ENCODE measurements around the gene PXMP2. TPM values are rescaled to one million over a fixed set of nuclear protein-coding genes. Genes with fewer than 3 reads are reported as not detected.

Gene PXMP2
- total RNA-seq, 1 experiment from 2014 or later = 17.8 TPM

DNA sequence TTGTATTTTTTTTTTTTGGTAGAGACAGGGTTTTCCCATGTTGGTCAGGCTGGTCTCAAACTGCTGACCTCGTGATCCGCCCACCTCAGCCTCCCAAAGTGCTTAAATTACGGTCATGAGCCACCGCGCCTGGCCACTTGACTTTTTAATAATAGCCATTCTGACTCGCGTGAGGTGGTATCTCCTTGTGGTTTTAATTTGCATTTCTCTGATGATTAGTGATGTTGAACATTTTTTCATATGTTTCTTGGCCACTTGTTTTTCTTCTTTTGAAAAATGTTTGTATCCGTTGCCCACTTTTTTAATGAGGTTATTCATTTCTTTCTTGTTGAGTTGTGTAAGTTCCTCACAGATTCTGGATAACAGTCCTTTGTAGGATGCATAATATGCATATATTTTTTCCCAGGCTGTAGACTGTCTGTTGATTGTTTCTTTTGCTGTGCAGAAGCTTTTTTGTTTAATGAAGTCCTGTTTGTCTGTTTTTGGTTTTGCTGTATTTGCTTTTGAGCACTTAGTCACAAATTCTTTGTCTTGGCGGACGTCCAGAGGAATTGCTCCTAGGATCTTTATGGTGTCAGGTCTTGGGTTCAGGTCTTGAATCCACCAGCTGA is 12.9 kb downstream of the PXMP2 start:
- H3K4me2 ChIP-seq (ENCODE audit: insufficient read depth, insufficient read length, low read length) = no peak overlapping the region
- no peak overlapping the region for H3K23ac ChIP-seq (ENCODE audit: insufficient read length, low read depth, low read length)
- no peaks in the 10 kb centered on the region for H3K9me3 Mint-ChIP-seq

More for the DNA sequence above, 12.9 kb downstream of the PXMP2 start:
- H3K4me1 ChIP-seq (ENCODE audit: insufficient read depth, low read length) = no peaks in the 10 kb centered on the region
- H3K27me3 ChIP-seq (ENCODE audit: insufficient read depth, low read length) = no peaks in the 10 kb centered on the region
- H3K27me3 Mint-ChIP-seq (ENCODE audit: low read depth) = no peaks in the 10 kb centered on the region
- no peak overlapping the region for H2BK12ac ChIP-seq (ENCODE audit: insufficient read length, low read depth, low read length)
- H3K9me3 ChIP-seq (ENCODE audit: control insufficient read depth, low read depth, low read length) = no peaks in the 10 kb centered on the region
- H3K79me2 ChIP-seq (ENCODE audit: insufficient read depth, low read length) = no peaks in the 10 kb centered on the region
- no peak overlapping the region for H2BK15ac ChIP-seq (ENCODE audit: low read depth, low read length)
- H3K4me3 Mint-ChIP-seq = no peak overlapping the region
- no peak overlapping the region for H3K9ac ChIP-seq (ENCODE audit: extremely low read depth, insufficient read length, low read length)
- peaks cover 7 to 68% (median 30%) of the 10 kb centered on the region in 3 experiments for H3K36me3 Mint-ChIP-seq (ENCODE audit: insufficient read depth in 1 of 3, low read depth in 3 of 3)
- H4K8ac ChIP-seq (replicated peaks; ENCODE audit: insufficient read length, low read depth, low read length) = no peak overlapping the region
- no peak overlapping the region for H2BK5ac ChIP-seq (ENCODE audit: insufficient read length, low read length)
- H2BK120ac ChIP-seq (ENCODE audit: low read depth, low read length, poor library complexity, severe bottlenecking) = no peak overlapping the region
- H2BK20ac ChIP-seq (ENCODE audit: low read depth, low read length, poor library complexity, severe bottlenecking) = no peak overlapping the region
- TF ChIP-seq, protein P1, sequence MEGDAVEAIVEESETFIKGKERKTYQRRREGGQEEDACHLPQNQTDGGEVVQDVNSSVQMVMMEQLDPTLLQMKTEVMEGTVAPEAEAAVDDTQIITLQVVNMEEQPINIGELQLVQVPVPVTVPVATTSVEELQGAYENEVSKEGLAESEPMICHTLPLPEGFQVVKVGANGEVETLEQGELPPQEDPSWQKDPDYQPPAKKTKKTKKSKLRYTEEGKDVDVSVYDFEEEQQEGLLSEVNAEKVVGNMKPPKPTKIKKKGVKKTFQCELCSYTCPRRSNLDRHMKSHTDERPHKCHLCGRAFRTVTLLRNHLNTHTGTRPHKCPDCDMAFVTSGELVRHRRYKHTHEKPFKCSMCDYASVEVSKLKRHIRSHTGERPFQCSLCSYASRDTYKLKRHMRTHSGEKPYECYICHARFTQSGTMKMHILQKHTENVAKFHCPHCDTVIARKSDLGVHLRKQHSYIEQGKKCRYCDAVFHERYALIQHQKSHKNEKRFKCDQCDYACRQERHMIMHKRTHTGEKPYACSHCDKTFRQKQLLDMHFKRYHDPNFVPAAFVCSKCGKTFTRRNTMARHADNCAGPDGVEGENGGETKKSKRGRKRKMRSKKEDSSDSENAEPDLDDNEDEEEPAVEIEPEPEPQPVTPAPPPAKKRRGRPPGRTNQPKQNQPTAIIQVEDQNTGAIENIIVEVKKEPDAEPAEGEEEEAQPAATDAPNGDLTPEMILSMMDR (conservative IDR thresholded peaks at IDR 0.05) = no peak
- DNase-seq = no peak
- H3K56ac ChIP-seq (ENCODE audit: insufficient read length, low read depth, low read length) = no peak overlapping the region
- H2AFZ ChIP-seq (ENCODE audit: low read length) = no peak overlapping the region
- no peak overlapping the region for H4K91ac ChIP-seq (ENCODE audit: insufficient read length, low read depth, low read length)
- no peak overlapping the region for H3K4ac ChIP-seq (ENCODE audit: low read depth, low read length)
- H3T11ph ChIP-seq (ENCODE audit: low read length) = no peak overlapping the region
- H4K5ac ChIP-seq (ENCODE audit: insufficient read length, low read depth, low read length) = no peak overlapping the region
- no peaks in the 10 kb centered on the region for H4K20me1 ChIP-seq (ENCODE audit: control insufficient read depth, insufficient read depth, insufficient read length)
- no peak overlapping the region for H3K27ac ChIP-seq (ENCODE audit: insufficient read length, low read depth, low read length)
- no peak overlapping the region for H3K27ac Mint-ChIP-seq
- WGBS (ENCODE audit: extremely low coverage, insufficient read length, low lambda C conversion rate) = no CpG with 5 or more reads among the region's 10 CpGs
- H3K79me1 ChIP-seq (ENCODE audit: insufficient read depth, low read depth, low read length, poor library complexity, severe bottlenecking) = no peaks in the 10 kb centered on the region
- no peak overlapping the region for H3K18ac ChIP-seq (ENCODE audit: insufficient read length, low read depth, low read length)
- H3K4me1 Mint-ChIP-seq = peaks cover 3 to 7% of the 10 kb centered on the region in 2 experiments; a peak in 1 of 4 replicates
- H3K23me2 ChIP-seq (ENCODE audit: insufficient read length, low read depth, low read length, poor library complexity, severe bottlenecking) = no peaks in the 10 kb centered on the region
- no peak overlapping the region for H3K14ac ChIP-seq (ENCODE audit: insufficient read depth, low read length)
- H2AK5ac ChIP-seq (ENCODE audit: insufficient read length, low read length) = no peak overlapping the region

Data from H9 (cell line).